ENCODE data around the gene CD302.

GRCh38 chr2:159785195-159785594, 12.8 kb downstream of the CD302 start:
- TF ChIP-seq CTCF (optimal IDR thresholded peaks at IDR 0.05 in 1 of 3, IDR thresholded peaks at IDR 0.05 in 1 of 3, conservative IDR thresholded peaks at IDR 0.05 in 1 of 3; ENCODE audit: extremely low read depth in 1 of 3, insufficient read depth in 2 of 3, low read length in 3 of 3) (no peak), EZH2 (IDR thresholded peaks at IDR 0.05; ENCODE audit: low read length) (no peak)
